H7 (cell line): ENCODE measurements around the gene PCARE. TPM values are rescaled to one million over a fixed set of nuclear protein-coding genes. Genes with fewer than 3 reads are reported as not detected.

ENCODE experiments used
- DNase-seq: peaks from one replicate; pipeline ENCODE4 v3.0.0; 2012
- H3K27me3 ChIP-seq: 2 replicates; pipeline ENCODE4 v1.6.0; 2011; ENCODE audit warnings: mild to moderate bottlenecking, low read length; ENCODE audit not compliant: control insufficient read depth, insufficient read depth
- H3K36me3 ChIP-seq: replicated peaks from 2 replicates; pipeline ENCODE4 v1.5.1; 2011; ENCODE audit warnings: low read length; ENCODE audit not compliant: control insufficient read depth, insufficient read depth
- H3K4me3 ChIP-seq: 2 replicates; pipeline ENCODE4 v1.5.1; 2011; ENCODE audit warnings: low read depth, mild to moderate bottlenecking, control low read depth, low read length, moderate library complexity; ENCODE audit not compliant: insufficient read depth
- total RNA-seq: library from RNA; depleted of rRNA; stranded (reverse); fragments of >200 nt; shearing (Covaris generic); gene quantifications from 2 replicates; pipeline ENCODE4 v1.2.3, GENCODE V29; 2014

The PCARE gene
- total RNA-seq, 1 experiment from 2014 or later, result not detected

- no peaks in the 10 kb centered on the region for H3K27me3 ChIP-seq
- H3K4me3 ChIP-seq, result no peak overlapping the region
- no peaks in the 10 kb centered on the region for H3K36me3 ChIP-seq
- DNase-seq, result no peak
Measured at GRCh38 chr2:29075894-29076705, 1.8 kb upstream of the PCARE start.

GRCh38 chr2:29073933-29074332 lies 390 bp downstream of the PCARE start:
- Histone ChIP-seq H3K36me3 (no peaks in the 10 kb centered on the region), H3K4me3 (no peak overlapping the region), H3K27me3 (no peaks in the 10 kb centered on the region)
- no peak for DNase-seq

DNA sequence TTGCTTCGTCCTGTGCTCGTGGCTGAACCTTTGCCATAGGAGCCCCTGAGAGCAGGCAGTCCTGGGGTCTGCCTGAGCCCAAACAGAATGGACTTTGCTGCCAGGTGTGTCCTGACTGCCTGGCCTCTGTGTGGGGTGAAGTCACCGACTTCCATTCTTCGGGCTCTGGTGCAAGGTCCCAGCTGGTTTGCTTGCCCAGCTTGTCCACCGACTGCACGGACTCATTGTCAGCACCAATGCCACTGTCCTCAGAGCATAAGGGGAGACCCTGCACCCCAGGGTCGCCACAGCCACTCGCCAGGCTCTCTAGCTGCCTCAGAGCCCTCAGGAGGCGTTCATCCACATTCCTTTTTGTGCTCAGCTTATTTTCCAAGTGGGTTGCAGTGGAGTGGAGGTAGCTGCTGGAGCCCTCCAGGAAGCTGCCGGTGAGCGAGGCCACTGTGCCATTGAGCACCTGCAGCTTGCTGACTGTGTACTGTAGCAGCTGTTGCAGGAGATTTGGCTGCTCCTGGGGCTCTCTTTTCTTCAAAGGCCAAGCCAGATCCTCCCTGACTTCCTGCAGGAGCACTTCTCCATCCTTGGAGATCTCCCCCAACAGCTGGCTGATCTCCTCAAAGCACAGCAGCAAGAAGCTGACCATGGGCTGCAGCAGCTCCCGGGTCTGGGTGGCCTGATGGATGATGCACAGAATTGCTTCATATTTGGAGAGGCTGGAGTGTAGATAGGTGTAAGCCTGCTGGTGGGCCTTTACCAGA lies 1.2 kb downstream of the PCARE start:
- Histone ChIP-seq H3K27me3 (no peaks in the 10 kb centered on the region), H3K4me3 (no peak overlapping the region), H3K36me3 (no peaks in the 10 kb centered on the region)
- no peak for DNase-seq

GRCh38 chr2:29072251-29072650 lies 2.1 kb downstream of the PCARE start:
- Histone ChIP-seq H3K36me3 (no peaks in the 10 kb centered on the region), H3K4me3 (no peak overlapping the region), H3K27me3 (no peaks in the 10 kb centered on the region)
- no peak for DNase-seq

- H3K36me3 ChIP-seq, result no peaks in the 10 kb centered on the region
- DNase-seq, result no peak
- H3K27me3 ChIP-seq, result no peaks in the 10 kb centered on the region
- H3K4me3 ChIP-seq, result no peak overlapping the region
Measured at GRCh38 chr2:29071032-29071975, 3.0 kb downstream of the PCARE start.

DNA sequence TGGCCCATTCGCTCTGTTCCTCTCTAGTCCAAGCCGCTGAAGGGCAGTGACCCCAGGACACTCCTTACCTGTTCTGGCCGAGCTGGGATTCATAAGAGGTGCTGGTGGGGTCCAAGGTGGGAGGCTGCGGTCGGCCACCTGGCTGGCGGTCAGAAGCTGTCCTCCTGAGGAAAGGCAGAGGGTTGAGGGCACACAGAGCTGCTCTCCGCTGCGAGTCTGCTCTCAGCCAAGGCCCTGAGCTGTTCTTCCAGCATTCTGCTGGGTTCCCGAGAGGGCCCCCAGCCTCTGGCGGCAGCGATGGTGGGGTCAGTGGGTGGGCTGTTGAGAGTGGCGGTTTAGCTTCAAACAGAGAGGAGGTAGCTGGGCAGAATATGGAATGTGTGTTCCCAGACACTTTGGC lies 3.8 kb downstream of the PCARE start:
- DNase-seq, result no peak
- Histone ChIP-seq H3K27me3 (no peaks in the 10 kb centered on the region), H3K36me3 (no peaks in the 10 kb centered on the region), H3K4me3 (no peak overlapping the region)

DNA sequence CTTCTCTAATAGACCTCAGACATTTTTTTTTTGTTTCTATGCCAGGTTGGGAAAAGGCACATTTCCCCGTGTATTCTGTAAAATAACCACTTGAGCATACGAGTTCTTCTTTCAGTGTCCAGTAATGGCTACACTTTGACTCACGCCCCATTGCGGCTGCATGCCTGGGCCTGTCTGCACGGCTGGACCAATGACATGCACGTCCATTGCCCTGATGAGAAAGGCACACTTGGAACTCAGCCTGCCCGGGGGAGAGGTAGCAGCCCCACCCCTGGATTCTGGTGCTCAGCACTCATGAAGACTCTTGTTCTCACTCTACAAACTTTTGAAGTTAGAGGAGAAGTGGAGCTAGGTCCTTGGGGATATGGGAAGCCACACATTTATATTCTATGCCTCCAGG lies 5.8 kb downstream of the PCARE start:
- H3K27me3 ChIP-seq, result no peaks in the 10 kb centered on the region
- H3K4me3 ChIP-seq, result no peak overlapping the region
- H3K36me3 ChIP-seq, result no peaks in the 10 kb centered on the region
- DNase-seq, result no peak

GRCh38 chr2:29066997-29067605 lies 7.2 kb downstream of the PCARE start:
- no peak for DNase-seq
- Histone ChIP-seq H3K4me3 (no peak overlapping the region), H3K27me3 (no peaks in the 10 kb centered on the region), H3K36me3 (no peaks in the 10 kb centered on the region)

DNA sequence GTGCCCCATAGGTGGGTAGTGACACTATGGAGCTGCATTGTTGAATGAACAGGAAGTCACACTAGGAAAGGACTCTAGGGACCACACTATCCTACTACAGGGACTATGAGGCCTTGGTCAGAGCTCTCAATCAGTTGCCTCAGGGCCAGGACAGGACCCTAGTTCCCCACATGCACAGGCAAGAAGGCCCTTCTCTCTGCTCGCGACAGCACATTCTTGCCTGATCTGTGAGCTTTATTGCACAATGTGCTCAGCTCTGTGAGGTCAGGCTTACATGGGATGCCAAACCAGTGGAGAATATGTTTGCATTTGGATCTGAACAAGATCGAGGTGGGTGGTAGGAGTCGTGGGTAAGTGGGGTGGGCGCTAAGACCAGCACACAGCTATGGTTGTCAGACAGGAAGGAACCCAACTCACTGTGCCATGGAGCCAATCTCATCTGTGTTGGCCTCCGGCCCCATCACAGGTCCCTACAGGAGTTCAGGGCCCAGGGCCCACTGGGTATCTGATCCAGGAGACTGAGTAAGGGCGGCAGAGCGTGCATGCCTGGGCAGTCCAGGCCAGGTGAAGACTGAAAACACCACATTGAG lies 8.0 kb downstream of the PCARE start:
- Histone ChIP-seq H3K36me3 (no peaks in the 10 kb centered on the region), H3K27me3 (no peaks in the 10 kb centered on the region), H3K4me3 (no peak overlapping the region)
- no peak for DNase-seq

- H3K27me3 ChIP-seq, result no peaks in the 10 kb centered on the region
- no peak overlapping the region for H3K4me3 ChIP-seq
- H3K36me3 ChIP-seq, result no peaks in the 10 kb centered on the region
- DNase-seq, result no peak
Measured at GRCh38 chr2:29065068-29065811, 9.1 kb downstream of the PCARE start.

DNA sequence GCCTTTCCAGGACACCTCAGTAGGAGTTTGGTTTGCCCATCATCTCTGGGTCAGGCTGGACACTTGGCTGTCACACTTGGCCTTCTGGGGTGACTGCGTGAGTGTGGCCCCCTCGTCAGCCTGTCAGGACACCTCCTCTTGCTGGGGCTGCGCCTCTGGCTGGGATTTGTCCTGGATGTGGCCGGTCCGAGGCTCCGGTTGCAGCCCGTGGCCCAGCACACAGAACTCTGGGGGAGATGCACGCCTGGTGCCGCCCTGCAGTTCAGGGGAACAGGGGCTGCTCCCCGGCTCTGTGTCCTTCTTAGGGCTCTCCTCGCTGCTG lies 9.6 kb downstream of the PCARE start:
- no peak for DNase-seq
- H3K4me3 ChIP-seq, result no peak overlapping the region
- H3K36me3 ChIP-seq, result no peaks in the 10 kb centered on the region
- no peaks in the 10 kb centered on the region for H3K27me3 ChIP-seq

DNA sequence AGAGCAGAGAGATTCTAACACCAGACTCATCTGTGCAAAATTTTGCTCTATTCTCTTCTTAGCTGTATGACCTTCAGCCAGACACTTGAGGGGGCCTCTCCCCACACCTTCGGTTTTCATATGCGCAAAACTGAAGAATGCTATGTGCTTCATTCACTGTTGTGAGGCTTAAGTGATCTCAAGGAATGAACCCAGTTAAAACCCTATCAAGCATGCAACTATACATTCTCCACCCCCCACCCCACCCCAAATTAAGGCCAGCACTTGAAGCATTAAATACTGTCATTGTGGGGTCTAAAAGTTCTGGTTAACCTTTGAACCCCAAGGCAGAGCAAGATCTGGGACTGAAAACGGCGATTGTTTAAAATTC lies 10.0 kb downstream of the PCARE start:
- H3K36me3 ChIP-seq, result no peaks in the 10 kb centered on the region
- no peak for DNase-seq
- H3K4me3 ChIP-seq, result no peak overlapping the region
- H3K27me3 ChIP-seq, result no peaks in the 10 kb centered on the region

DNA sequence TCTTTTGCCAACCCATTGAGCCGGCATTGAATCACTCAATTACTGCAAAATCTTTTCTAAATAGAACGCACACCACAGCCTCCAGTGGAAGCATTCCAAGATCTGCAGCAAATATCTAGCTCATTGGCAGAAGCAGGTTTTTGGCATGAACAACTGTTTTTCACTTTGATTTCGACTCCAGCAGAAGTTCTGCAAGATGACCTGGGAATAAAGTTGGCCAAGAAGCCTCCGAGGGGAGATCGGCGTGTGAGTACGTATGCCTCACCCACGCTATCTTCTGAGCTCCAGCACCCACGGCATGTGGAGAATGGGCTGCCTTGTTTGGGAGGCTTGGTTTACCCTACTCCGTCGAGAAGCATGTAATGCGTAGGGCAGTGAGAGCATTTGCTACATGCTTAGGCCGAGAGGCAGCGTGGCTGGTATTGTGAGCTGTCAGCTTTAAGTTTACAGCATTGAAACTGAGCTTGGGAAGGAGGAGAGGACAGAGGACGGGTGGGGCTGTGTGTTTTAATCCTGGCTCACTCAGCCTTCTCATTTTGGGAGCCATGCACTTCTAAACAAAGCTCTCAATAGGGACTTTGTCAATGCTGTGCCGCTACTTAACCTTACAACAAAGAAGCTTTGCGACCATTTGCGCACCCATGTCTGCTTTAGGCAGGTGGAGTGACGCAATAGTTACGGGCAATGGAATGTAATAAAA lies 10.5 kb downstream of the PCARE start:
- DNase-seq, result no peak
- Histone ChIP-seq H3K27me3 (no peaks in the 10 kb centered on the region), H3K4me3 (no peak overlapping the region), H3K36me3 (no peaks in the 10 kb centered on the region)
